HG02938 (cell line): ENCODE measurements around the gene TTC28.
"Not testable (repeated sequence)": the region's sequence is repeated elsewhere in the genome, so short reads cannot be mapped to it uniquely, and the experiment has no call there.

Source experiments
- ATAC-seq: cut with Tn5 transposase; IDR thresholded peaks from one replicate; pipeline ENCODE4 v1.9.1; 2021; ENCODE audit warnings: mild to moderate bottlenecking, moderate library complexity; ENCODE audit not compliant: unreplicated experiment

Gene TTC28

GRCh38 chr22:28077166-28077565, 602.5 kb downstream of the TTC28 start:
- no peak for ATAC-seq

- no peak for ATAC-seq
Measured at GRCh38 chr22:28075358-28075981, 604.2 kb downstream of the TTC28 start.

GRCh38 chr22:28074526-28074925, 605.1 kb downstream of the TTC28 start:
- ATAC-seq: no peak

- no peak for ATAC-seq
Measured at GRCh38 chr22:28072066-28072465, 607.6 kb downstream of the TTC28 start.

- no peak for ATAC-seq
Measured at GRCh38 chr22:28068826-28069225, 610.8 kb downstream of the TTC28 start.

GRCh38 chr22:28064920-28065319, 614.7 kb downstream of the TTC28 start:
- ATAC-seq: no peak

- no peak for ATAC-seq
Measured at GRCh38 chr22:28063656-28064055, 616.0 kb downstream of the TTC28 start.

GRCh38 chr22:28060594-28060993, 619.0 kb downstream of the TTC28 start:
- not testable (repeated sequence) for ATAC-seq

GRCh38 chr22:28058036-28058435, 621.6 kb downstream of the TTC28 start:
- ATAC-seq: no peak

GRCh38 chr22:28054819-28055208, 624.8 kb downstream of the TTC28 start:
- ATAC-seq: no peak

GRCh38 chr22:28053896-28054818, 625.5 kb downstream of the TTC28 start:
- no peak for ATAC-seq

- ATAC-seq: no peak
Measured at GRCh38 chr22:28052825-28053269, 626.8 kb downstream of the TTC28 start.

GRCh38 chr22:28051787-28052356, 627.8 kb downstream of the TTC28 start:
- no peak for ATAC-seq

GRCh38 chr22:28051091-28051786, 628.4 kb downstream of the TTC28 start:
- ATAC-seq: no peak

- no peak for ATAC-seq
Measured at GRCh38 chr22:28048529-28048928, 631.1 kb downstream of the TTC28 start.

GRCh38 chr22:28047740-28048139, 631.9 kb downstream of the TTC28 start:
- no peak for ATAC-seq

GRCh38 chr22:28046100-28046499, 633.5 kb downstream of the TTC28 start:
- no peak for ATAC-seq

GRCh38 chr22:28044546-28045173, 635.0 kb downstream of the TTC28 start:
- no peak for ATAC-seq

- ATAC-seq: no peak
Measured at GRCh38 chr22:28043266-28043665, 636.4 kb downstream of the TTC28 start.

GRCh38 chr22:28034760-28035401, 644.8 kb downstream of the TTC28 start:
- no peak for ATAC-seq
